Measurements from ENCODE around the gene HSPA14. TPM values are rescaled to one million over a fixed set of nuclear protein-coding genes. Genes with fewer than 3 reads are reported as not detected.

HSPA14 gene
- total RNA-seq, 1 experiment from 2014 or later: 15.9 TPM

- ATAC-seq (no peak), DNase-seq (ENCODE audit: low read depth, low spot score) (no peak)
- H3K9me3 ChIP-seq (ENCODE audit: control insufficient read depth, insufficient read depth, low read depth, low read length): peaks cover 10% of the 10 kb centered on the region; the same call in 1 of the 2 replicates
- ChIA-PET CTCF (no interaction called here), POLR2A (interaction anchor here (0.6 kb wide), 1 partner anchor 35 kb away, joined by 5 read pairs; no protein-coding TSS in a partner anchor)
- H3K36me3 ChIP-seq (ENCODE audit: control insufficient read depth, insufficient read depth, low read length): no peaks in the 10 kb centered on the region; the same call in none of the 2 replicates
- H3K4me1 ChIP-seq (ENCODE audit: control insufficient read depth, insufficient read depth, low read length): no peaks in the 10 kb centered on the region
- intact Hi-C loops (cut with micrococcal nuclease; ENCODE audit: unreplicated experiment) (no loop called here), in situ Hi-C loops (cut with HindIII; ENCODE audit: low pct_unique_long_range_greater_than_20kb, low sequenced_read_pairs) (no loop called here)
- H3K4me3 ChIP-seq (ENCODE audit: low read depth in 2 of 2, low read length in 2 of 2): no peak overlapping the region
- H3K27ac ChIP-seq (ENCODE audit: low read length): no peak overlapping the region
- BruUV-seq (replicated peaks): no TSS peak
- no peaks in the 10 kb centered on the region for H3K27me3 ChIP-seq (ENCODE audit: control insufficient read depth, insufficient read depth, low read length)
- TF ChIP-seq CTCF (IDR thresholded peaks at IDR 0.05): no peak
- TF ChIP-seq TCF7L2 (IDR thresholded peaks at IDR 0.05; ENCODE audit: low read depth, low read length): no peak
- no peak for TF ChIP-seq SIN3A (IDR thresholded peaks at IDR 0.05; ENCODE audit: borderline replicate concordance, insufficient read depth, low read depth, low read length)
- no peak for TF ChIP-seq REST (IDR thresholded peaks at IDR 0.05; ENCODE audit: insufficient read depth in 1 of 2, low read depth in 2 of 2, low read length in 1 of 2)
- no peak for TF ChIP-seq POLR2AphosphoS5 (IDR thresholded peaks at IDR 0.05; ENCODE audit: low read depth, low read length)
Observed at GRCh38 chr10:14917827-14918226, 79.7 kb downstream of the HSPA14 start.

GRCh38 chr10:14918964-14919363, 80.9 kb downstream of the HSPA14 start:
- DNase-seq (ENCODE audit: low read depth, low spot score): no peak
- H3K36me3 ChIP-seq (ENCODE audit: control insufficient read depth, insufficient read depth, low read length): no peaks in the 10 kb centered on the region; the same call in none of the 2 replicates

More at GRCh38 chr10:14918964-14919363, 80.9 kb downstream of the HSPA14 start:
- ChIA-PET POLR2A (no interaction called here), CTCF (no interaction called here)
- no peaks in the 10 kb centered on the region for H3K27me3 ChIP-seq (ENCODE audit: control insufficient read depth, insufficient read depth, low read length)
- intact Hi-C loops (cut with micrococcal nuclease; ENCODE audit: unreplicated experiment): no loop called here
- H3K9me3 ChIP-seq (ENCODE audit: control insufficient read depth, insufficient read depth, low read depth, low read length): peaks cover 10% of the 10 kb centered on the region; the same call in 1 of the 2 replicates
- no peak for ATAC-seq
- in situ Hi-C loops (cut with HindIII; ENCODE audit: low pct_unique_long_range_greater_than_20kb, low sequenced_read_pairs): no loop called here
- no peak overlapping the region for H3K4me3 ChIP-seq (ENCODE audit: low read depth in 2 of 2, low read length in 2 of 2)
- BruUV-seq (replicated peaks): no TSS peak
- no peak overlapping the region for H3K27ac ChIP-seq (ENCODE audit: low read length)
- no peaks in the 10 kb centered on the region for H3K4me1 ChIP-seq (ENCODE audit: control insufficient read depth, insufficient read depth, low read length)
- no peak for TF ChIP-seq SIN3A (IDR thresholded peaks at IDR 0.05; ENCODE audit: borderline replicate concordance, insufficient read depth, low read depth, low read length)
- TF ChIP-seq TCF7L2 (IDR thresholded peaks at IDR 0.05; ENCODE audit: low read depth, low read length): no peak
- no peak for TF ChIP-seq REST (IDR thresholded peaks at IDR 0.05; ENCODE audit: insufficient read depth in 1 of 2, low read depth in 2 of 2, low read length in 1 of 2)
- TF ChIP-seq CTCF (IDR thresholded peaks at IDR 0.05): no peak
- no peak for TF ChIP-seq POLR2AphosphoS5 (IDR thresholded peaks at IDR 0.05; ENCODE audit: low read depth, low read length)
